HG02763 (cell line): ENCODE data around the gene HORMAD2.

ENCODE experiments used
- ATAC-seq: cut with Tn5 transposase; IDR thresholded peaks from one replicate; pipeline ENCODE4 v1.9.1; 2021; ENCODE audit warnings: mild to moderate bottlenecking, moderate library complexity; ENCODE audit not compliant: unreplicated experiment

The HORMAD2 gene

DNA sequence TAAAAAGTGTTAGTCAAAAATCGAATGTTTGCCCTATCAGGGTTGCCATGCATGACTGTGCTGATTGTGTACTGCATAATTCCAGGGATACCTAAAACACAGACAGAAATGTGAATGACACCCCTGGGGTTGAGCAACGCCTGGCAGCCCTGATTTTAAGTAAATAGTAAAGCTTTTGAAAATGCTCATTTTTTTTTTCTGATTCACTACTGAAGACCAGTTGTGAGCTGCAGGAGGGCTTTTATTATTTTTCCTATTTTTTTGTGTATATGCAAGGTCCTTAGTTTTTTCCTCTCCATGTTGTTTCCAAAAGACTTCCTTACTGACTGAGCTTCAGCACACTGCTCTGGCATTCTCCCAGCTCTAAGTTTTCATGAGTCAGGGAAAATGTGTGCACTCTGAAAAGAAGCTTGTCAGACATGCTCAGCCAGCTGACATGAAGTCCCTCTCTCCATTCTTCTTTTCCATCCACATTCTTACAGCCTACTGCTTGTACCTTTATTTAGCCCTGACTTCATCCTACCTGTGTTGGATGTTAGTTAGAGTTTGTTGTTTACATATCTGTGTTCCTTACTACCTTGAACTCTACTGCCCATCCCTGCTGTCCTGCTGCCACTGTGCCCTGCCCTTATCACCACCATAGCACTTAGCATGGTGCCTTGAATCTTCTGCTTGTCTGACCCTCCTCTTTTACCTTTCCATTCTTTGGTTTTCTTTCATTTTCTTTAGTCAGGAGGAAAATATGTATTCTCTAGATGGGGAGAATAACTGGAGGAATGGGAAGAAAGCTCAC, 79.5 kb downstream of the HORMAD2 start:
- ATAC-seq = no peak

DNA sequence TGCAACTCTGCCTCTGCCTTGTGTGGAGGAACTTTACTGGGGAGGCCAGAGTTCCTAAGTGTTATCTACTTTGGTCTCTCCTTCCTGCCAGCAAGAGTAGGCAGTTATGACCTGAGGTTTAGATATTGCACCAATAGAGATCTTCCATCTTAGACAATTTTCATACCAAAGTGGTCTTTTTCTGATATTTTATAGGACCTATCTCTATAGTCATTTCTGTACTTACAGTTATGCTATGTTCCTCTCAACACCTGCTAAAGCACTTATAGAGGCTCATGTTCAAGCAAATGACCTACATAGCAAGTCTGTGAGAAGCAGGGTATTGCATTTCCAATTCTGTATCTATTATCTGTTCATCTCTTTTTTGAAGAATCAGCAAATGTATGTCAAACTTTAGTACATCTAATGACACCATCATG, 80.8 kb downstream of the HORMAD2 start:
- no peak for ATAC-seq

DNA sequence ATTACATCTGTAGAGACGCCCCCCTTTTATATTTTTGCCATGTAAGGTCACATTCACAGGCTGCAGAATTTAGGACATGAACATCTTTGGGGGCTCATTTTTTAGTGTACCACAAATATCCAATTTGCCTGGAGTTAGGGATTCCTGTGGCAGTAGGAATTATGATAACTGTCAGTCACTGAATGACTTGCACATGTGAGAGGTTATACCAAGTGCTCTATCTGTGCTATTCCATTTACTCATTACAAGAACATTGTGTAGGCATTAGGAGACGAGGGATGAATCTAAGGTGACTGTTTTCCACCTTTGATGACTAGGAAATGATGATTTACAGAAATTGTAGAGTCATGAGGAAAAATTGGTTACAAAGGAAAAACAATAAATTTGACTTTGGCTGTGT, 87.0 kb downstream of the HORMAD2 start:
- ATAC-seq = no peak

DNA sequence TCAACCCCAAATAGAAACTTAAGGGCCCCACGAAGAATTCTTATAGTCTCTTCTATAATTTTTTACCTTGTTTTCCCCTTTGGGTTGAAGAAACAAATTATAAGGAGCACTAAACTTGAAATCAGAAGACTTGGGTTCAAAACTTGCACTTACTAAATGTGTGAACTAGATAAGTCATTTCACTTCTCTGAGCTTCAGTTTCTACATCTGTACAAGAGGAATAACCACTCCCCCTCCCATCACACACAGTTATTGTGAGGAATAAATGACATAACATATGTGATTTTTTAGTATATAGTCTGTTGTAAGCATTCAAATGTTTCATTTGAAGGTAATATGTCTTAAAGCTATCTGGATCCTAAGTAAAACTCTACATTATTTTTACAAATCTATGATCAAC, 87.5 kb downstream of the HORMAD2 start:
- no peak for ATAC-seq

DNA sequence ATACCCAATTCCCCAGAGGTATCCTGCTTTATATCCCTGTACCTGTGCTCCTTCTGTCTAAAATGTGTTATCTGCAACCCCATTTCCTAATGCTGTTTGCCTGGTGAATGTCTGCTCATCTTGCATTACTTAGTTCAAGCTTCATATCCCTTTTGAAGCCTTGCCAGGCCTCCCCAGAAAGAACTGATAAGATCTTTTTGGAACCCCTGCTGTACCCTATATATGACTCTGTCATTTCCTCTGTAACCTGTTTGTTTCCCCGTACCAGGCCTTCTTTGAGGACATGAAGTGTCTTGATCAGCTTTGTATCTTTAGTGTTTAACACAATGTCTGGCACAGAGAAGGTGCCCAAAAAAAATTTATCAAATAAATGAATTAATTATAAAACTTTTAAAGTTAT, 88.7 kb downstream of the HORMAD2 start:
- no peak for ATAC-seq

DNA sequence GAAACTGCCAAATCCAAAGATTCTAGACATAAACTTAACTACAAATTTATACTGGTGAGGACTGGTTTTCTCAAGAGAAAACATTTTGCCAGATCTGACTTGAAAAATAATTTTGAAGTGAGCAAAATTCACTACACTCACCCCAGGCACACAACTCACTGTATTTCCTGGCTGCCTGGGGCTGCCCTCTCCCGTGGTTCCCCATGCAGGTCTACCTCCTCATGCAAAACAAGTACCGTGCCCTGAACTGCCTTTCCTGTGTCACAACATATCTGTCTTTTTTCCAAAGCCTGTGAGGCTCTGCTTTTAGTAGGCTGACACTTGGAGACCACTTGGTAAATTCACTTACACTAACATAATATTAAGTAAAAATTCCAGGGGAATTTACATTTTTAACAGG, 89.9 kb downstream of the HORMAD2 start:
- no peak for ATAC-seq

DNA sequence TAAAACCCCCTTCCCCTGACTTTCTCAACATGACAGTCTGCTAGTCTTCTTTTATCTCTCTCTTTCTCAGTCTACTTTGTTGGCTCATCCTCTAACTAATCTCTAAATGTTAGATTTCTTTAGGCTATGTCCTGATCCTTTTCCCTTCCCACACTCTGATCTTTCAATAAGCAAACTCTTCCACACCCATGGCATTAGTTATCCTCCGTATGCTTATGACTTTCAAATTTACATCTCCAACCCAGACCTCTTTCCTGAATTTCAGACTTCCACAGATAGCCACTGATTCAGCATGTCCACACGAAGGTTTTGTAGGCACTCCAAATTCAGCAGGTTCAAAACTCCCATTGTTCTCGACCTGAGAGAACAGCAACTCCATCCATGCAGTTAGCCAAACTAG, 90.7 kb downstream of the HORMAD2 start:
- no peak for ATAC-seq

DNA sequence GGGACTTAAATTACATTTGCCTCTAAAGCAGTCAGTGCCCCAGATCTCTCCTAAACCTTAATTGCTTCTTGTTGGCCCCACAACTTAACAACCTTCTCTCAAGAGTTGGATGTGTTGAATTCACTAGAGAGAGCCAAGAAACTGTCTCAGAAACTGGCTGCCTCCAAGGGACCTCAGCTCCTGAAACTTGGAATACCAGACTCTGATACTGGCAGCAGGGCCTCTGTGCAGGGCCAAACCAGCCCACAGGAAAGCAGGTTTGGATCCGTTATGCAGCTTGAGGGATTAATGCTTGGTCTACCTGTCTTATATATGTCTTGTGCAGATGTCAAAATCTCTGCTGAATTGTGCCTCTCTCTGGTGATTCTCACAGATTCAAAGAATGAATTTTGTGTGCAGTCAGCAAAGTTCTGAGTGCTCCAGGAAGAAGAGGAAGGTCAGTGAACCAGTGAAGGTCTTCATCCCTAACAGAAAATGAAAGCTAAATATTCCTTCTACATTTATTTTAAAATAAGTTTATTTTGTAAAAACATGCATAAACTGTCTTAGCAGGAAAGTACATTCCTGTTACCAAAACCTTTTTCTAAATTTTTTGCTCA, 95.5 kb downstream of the HORMAD2 start:
- no peak for ATAC-seq

DNA sequence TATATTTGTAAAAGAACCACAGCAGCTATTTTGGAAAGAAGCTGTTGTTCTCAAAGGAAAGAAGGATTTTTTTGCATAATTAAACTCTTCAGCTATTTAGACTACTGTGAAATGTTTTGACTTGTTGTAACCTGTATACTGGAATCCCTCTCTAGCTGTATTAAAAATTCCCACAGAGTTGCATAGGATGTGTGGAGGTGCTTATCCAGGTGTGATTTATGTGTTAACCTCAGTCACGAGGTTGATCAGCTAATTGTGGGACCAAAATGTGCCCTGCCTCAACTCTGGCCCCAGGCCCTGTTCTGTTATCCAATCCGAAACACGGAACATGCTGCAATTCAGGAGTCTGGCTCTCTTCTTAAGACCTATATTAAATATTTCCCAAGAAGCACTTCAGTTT, 96.2 kb downstream of the HORMAD2 start:
- no peak for ATAC-seq

DNA sequence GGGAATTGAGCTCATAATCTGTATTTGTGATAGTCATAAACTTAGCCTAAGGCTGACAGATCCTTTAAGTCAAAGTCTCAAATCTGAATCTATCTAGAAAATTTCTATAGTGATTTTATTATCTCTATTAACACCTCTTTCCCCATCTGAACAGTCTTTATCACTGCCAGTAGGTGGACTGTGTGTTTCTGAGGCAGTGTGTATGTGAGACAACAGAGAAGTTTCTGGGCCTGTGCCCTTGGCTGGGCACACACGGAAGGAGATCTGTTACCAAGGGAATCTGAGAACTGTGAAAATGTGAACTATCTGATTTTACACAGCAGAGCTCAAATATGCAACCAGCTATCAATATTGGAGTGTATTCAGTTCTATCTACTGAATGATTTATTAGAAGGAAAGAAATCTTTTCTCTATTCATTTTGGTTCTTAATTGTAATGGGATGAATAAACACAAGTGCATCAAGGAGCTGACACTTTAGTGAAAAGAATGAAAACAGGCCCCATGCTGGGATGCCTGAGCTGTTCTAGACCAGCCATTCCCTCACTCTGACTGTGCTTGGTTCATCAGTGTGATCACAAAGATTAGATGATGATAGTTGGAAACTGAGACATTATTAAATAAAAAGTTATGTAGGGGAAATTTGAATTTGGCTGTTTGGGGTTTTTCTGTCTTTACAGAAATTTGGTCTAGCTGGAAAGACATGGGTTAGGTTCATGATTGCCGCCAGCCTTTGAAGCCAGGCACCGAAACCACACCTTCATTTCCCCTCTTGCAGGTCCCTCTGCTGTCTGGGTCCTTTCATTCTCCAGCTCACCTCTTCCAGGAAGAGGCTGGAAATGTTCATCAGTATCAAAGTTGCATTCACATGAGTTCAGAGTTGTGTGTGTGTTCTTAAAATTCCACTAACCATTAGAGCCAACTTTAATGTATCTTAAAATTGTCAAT, 98.2 kb downstream of the HORMAD2 start:
- no peak for ATAC-seq

DNA sequence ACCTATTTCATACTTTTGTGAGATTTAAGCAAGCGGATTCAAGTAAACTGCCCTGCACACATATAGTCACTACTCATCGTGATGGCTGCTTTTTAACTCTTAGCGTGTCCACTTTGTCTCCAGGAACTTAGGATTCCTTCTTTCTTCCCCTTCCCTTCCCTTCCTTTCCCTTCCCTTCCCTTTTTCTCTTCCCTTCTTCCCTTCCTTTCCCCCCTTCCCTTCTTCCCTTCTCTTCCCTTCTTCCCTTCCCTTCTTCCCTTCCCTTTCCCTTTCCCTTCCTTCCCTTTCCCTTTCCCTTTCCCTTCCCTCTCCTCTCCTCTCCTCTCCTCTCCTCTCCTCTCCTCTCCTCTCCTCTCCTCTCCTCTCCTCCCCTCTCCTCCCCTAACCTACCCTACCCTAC, 100.4 kb downstream of the HORMAD2 start:
- no peak for ATAC-seq

DNA sequence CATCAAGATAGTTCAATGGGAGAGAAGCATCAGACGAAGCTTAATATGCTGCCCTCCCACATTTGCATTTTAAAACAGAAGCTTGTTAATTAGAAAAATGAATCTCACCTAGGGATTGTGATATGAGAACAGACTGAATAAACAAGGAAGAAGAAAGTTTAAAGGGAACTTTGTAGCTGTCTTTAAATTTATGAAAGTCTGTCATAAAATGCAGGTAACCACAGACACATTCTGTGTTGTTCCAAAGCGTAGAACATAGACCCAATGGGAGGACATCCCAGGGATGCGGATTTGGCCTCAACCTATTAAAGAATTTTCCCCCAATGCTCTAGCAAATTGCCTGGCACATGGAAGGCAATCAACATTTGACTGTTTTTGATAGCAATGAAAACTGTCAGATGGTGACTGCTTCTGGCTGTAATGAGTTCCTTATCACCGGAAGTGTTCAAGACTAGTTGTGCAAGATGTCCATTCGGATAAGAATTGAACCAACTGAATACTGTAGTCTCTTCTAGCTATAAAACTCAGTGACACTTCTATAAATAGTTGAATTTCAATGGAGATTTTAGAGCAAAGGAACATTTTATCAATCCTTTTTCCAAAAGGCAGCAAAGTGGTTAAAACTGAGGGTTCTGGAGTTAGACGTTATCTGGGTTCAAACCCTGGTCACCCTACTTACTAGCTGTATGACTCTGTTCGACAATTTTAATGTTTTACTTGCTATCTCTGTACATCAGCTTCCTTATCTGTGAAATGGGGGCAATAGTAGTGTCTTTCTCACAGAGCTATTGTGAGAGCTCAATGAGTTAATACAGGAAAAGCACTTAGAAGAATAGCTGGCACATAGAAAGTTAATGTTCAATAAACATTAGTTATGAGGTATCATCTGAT, 101.4 kb downstream of the HORMAD2 start:
- ATAC-seq = no peak

DNA sequence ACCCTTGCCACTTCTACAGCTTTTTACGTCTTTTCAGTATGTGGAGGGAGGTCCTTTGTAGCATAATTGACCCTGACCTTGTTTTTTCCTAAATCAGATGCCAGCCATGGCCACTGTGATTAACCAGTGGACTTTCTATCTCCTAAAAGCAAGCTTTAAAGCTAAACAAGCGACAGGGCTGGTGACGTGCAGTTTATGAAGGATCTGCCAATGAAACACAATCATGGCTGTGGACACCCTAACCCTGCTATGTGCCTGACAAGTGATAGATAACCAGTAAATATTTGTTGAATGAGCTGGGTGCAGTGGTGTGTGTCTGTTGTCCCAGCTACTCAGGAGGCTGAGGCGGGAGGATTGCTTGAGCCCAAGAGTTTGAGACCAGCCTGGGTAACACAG, 102.1 kb downstream of the HORMAD2 start:
- ATAC-seq = no peak

DNA sequence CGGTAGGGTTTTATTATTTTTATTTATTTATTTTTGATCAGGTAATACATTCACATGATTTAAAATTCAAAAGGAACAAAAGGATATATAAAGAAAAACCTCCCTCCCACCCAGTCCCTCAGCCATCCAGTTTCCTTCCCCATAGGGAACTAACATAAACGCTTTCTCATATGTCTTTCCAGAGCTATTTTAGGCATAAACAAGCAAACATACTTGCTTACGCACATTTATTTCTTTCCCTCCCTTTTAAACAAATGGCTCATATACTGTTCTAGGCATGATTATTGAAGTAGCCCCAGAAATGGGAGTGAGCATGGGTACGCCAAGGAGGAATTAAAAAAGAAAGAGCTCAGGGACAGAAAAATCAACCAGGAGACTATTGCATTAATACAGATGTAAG, 102.6 kb downstream of the HORMAD2 start:
- ATAC-seq = no peak

DNA sequence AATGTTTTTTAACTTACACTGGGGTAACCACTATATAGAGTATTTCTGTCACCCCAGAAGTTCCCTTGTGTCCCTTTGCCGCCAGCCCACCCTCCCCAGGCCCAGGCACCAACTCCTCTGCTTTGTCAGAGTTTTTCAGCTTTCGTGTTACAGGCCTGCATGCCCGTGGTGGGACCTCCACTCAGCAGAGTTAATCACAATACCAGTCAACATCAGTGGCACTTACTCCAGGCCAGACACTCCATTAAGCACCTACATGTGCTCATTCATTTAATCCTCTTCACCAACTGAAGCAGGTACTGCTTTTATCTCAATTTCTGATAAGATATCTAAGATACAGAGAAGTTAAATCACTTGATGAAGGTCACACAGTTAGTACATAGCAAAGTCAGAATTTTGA, 103.0 kb downstream of the HORMAD2 start:
- no peak for ATAC-seq

DNA sequence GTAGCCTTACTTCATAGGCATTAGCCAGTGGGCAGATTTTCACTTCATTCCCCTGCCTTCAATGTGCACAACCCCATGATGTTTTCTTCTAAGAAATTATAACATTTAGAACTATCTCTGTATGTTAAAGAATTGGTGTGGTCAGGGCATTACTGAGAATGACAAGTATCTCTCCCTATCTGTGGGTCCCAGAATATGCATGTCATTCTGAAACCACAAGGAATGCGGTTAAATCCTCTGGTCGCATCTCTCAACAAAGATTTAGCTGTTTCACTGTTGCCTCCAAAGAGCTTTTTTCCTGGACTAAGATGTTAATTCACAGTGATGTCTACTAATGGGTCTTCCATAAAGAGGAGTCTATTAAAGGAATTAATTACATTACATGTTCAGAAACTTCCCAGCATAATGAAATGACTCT, 103.6 kb downstream of the HORMAD2 start:
- no peak for ATAC-seq

DNA sequence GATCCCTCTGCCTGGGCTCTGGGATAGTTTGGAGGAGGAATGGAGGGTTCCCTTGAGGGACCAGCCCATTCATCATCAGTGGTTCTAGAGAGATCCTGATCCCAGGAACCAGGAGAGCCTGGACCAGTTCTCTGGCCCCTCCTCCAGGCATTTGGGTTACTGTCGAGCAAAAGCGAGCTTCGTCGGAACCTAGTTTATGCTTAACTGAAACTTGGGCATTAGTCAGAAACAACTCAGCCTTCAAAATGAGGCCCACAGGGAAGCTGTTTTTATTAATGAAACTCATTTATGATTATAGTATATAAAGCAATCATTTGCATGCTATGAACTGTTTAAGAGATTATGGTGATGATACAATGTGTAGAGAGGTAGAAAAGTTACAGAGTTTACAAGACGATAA, 104.9 kb downstream of the HORMAD2 start:
- no peak for ATAC-seq

DNA sequence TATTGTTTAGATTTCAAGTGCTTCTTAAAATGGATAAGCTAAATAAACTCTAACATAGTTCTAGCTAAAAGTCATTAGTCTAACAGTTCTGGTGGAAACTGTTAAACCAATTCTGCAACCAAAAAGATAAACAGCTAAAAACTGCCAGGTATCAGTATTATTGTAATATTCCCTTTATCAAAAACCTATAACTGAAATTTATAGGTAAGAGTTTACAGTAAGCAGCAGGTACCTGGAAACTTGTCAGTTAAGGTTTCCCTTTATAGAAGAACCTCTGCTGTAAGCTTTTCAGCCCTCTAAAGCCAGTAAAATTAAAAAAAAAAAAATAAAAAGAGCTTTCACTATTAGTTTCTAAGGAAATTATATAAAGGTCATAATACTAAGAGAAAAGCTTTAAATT, 105.3 kb downstream of the HORMAD2 start:
- no peak for ATAC-seq

DNA sequence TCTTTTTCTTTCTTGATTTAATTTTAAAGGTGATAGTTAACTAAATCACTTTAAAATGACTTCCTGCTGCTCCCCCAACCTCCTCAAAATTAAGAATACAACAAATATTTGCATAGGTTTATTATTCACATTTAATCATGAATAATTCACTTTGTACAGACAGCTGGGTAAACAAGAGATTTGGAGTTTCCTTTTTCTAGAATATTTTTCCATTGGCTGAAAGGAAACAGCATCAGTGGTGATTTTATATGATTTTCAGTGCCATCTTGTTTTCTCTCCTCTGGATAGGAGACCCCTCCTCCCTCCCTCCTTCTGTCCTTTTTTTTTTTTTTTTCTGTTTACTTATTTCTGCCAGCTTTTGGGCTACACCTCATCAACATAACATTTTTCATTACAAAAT, 105.8 kb downstream of the HORMAD2 start:
- ATAC-seq = no peak

DNA sequence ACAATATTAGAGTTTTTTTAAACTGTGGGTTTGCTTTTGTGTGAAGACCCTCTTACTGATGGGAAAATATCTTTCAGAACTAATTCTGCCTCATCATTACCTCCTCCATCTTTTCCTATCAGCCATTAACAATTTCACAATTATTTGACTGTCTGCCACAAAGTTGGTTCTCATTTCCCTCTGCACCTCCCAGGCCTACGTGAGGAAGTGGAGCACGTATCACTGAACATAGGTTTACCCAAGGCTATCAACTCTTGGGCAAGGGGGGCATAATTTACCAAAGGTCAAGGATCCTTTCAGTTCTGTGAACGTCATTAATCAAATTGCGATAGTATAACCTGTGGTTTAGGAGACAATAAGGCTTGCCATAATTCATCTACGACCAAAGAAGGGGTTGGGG, 106.2 kb downstream of the HORMAD2 start:
- ATAC-seq = no peak

DNA sequence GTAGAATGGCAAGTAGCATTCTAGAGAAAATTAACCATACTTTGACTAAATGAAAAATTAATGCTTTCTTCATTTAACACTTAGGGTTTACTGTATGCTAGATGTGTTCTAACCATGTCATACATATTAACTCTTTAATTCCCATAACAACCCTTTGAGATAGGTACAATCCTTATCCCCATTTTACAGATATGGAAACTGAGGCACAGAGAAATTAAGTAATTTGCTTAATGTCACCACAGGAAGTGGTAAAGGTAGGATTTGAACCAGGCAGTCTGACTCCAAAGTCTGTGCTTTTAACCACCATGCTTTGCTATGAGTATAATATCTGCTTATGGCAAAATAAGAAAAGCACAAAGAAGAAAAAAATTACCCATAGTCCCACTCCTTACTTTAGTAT, 106.8 kb downstream of the HORMAD2 start:
- ATAC-seq = no peak
